ENCODE measurements around the gene LNPEP. TPM values are rescaled to one million over a fixed set of nuclear protein-coding genes. Genes with fewer than 3 reads are reported as not detected.

LNPEP gene
- total and polyA plus RNA-seq, 2 of the 4 experiments (the other 2 are of a cell fraction) = 3.6 to 27.4 TPM

DNA sequence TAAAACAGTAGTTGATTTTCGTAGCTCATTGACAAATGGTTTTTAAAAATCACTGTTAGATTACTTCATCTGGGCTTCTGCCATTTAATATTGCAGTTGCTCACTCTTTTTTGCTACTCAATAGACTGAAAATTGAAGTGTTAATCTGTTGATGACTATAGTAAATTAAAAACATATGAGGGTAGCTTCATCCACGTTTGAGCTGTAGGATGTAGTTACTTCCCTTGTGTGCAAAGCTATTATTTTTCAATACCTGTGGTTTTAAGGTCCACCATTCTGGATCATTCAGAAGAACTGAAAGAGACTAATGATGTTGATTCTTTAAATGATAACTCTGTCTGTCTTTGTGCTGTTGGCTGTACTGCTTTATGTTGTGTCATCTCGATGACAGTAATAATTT lies 74.7 kb downstream of the LNPEP start:
- Histone ChIP-seq H3K23ac (ENCODE audit: low read depth, low read length) (no peak overlapping the region), H3K79me1 (ENCODE audit: low read depth in 1 of 2, low read length in 2 of 2) (no peaks in the 10 kb centered on the region)

More for the DNA sequence above, 74.7 kb downstream of the LNPEP start:
- CTCF ChIA-PET = no interaction called here
- Histone ChIP-seq H3K27ac (ENCODE audit: insufficient read depth, low read length) (no peak overlapping the region), H3K4me2 (ENCODE audit: low read depth, low read length) (no peak overlapping the region), H2BK15ac (ENCODE audit: low read depth, low read length) (no peak overlapping the region), H4K20me1 (ENCODE audit: insufficient read depth, low read length) (no peaks in the 10 kb centered on the region), H2AK5ac (ENCODE audit: low read depth, low read length) (no peak overlapping the region), H4K8ac (ENCODE audit: low read depth in 2 of 2, low read length in 2 of 2) (no peak overlapping the region), H3K4ac (ENCODE audit: low read depth, low read length) (no peak overlapping the region), H3K36me3 (ENCODE audit: control insufficient read depth, insufficient read depth, low read length) (0 out of 2 replicates have a peak, but pooled peaks cover 3% of the 10 kb centered on the region), H4K91ac (ENCODE audit: insufficient read depth, low read depth, low read length) (no peak overlapping the region), H3K4me3 (ENCODE audit: insufficient read depth, low read depth, low read length) (no peak overlapping the region), H2BK120ac (ENCODE audit: low read depth, low read length) (no peak overlapping the region), H3K9me3 (ENCODE audit: control insufficient read depth, insufficient read depth, low read length) (no peaks in the 10 kb centered on the region), H2AFZ (replicated peaks; ENCODE audit: low read length, poor library complexity) (no peak overlapping the region), H3K4me1 (ENCODE audit: control insufficient read depth, insufficient read depth, low read length) (no peaks in the 10 kb centered on the region), H4K5ac (ENCODE audit: low read depth, low read length) (no peak overlapping the region), H3K56ac (ENCODE audit: extremely low read depth, insufficient read depth, low read length) (no peak overlapping the region), H2AK9ac (replicated peaks; ENCODE audit: low read depth, low read length, poor library complexity) (no peak overlapping the region), H3K9ac (ENCODE audit: low read depth, low read length) (no peak overlapping the region), H3K27me3 (ENCODE audit: control insufficient read depth, insufficient read depth, low read length) (no peaks in the 10 kb centered on the region), H3K18ac (ENCODE audit: low read depth, low read length) (no peak overlapping the region), H2BK5ac (ENCODE audit: low read depth, low read length, poor library complexity, severe bottlenecking) (no peak overlapping the region), H3K14ac (replicated peaks; ENCODE audit: low read depth, low read length) (no peak overlapping the region), H3K9me1 (ENCODE audit: insufficient read depth, low read length) (peaks cover 3% of the 10 kb centered on the region; the same call in 1 of the 2 replicates), H2BK20ac (ENCODE audit: low read depth, low read length) (no peak overlapping the region)
- in situ Hi-C loops (cut with MboI; ENCODE audit: low sequenced_read_pairs) (no loop called here), dilution Hi-C loops (cut with HindIII; ENCODE audit: low sequenced_read_pairs, unreplicated experiment) (no loop called here), intact Hi-C loops (cut with micrococcal nuclease) (no loop called here)
- BruUV-seq (replicated peaks) = no TSS peak
- no peak for DNase-seq
- POLR2A ChIA-PET (ENCODE audit: unreplicated experiment) = no interaction called here
- TF ChIP-seq SMC3 (IDR thresholded peaks at IDR 0.05; ENCODE audit: low read depth, low read length) (no peak), USF2 (IDR thresholded peaks at IDR 0.05; ENCODE audit: low read depth, low read length) (no peak), RAD21 (IDR thresholded peaks at IDR 0.05; ENCODE audit: low read length) (no peak), BHLHE40 (IDR thresholded peaks at IDR 0.05; ENCODE audit: low read depth, low read length) (no peak), MXI1 (IDR thresholded peaks at IDR 0.05; ENCODE audit: borderline replicate concordance, low read depth, low read length) (no peak), RCOR1 (IDR thresholded peaks at IDR 0.05; ENCODE audit: insufficient replicate concordance, low read length) (no peak), CHD1 (IDR thresholded peaks at IDR 0.05; ENCODE audit: low read depth, low read length) (no peak), NFE2L2 (IDR thresholded peaks at IDR 0.05; ENCODE audit: low read depth, low read length) (no peak), MAZ (IDR thresholded peaks at IDR 0.05; ENCODE audit: borderline replicate concordance, low read depth, low read length) (no peak), RFX5 (IDR thresholded peaks at IDR 0.05; ENCODE audit: low read depth, low read length) (no peak)
- WGBS, 2 experiments (ENCODE audit: extremely low coverage in 2 of 2, insufficient read length in 1 of 2) = no CpG with 5 or more reads among the region's 3 CpGs
- no peak for ATAC-seq (ENCODE audit: low read depth)
